DND-41 (cell line): ENCODE data around the gene IL17REL.

ENCODE experiments used
- ATAC-seq: fragments of 200-7000 bp; cut with Tn5 transposase; 3 replicates; pipeline ENCODE4 v1.9.1; 2021; ENCODE audit warnings: low read depth; ENCODE audit not compliant: insufficient read depth
- DNase-seq: peaks from one replicate; pipeline ENCODE4 v3.0.0-alpha.2; 2020
- H2AFZ ChIP-seq: 2 replicates; pipeline ENCODE4 v1.6.0; 2012; ENCODE audit warnings: low read depth, low read length
- H3K27ac ChIP-seq: 2 replicates; pipeline ENCODE4 v1.5.1; 2012; ENCODE audit warnings: low read length, inconsistent platforms
- H3K27me3 ChIP-seq: fragments of 200-600 bp; sonication (generic); 2 replicates; pipeline ENCODE4 v1.6.0; 2012; ENCODE audit warnings: low read length, mild to moderate bottlenecking, inconsistent platforms; ENCODE audit not compliant: insufficient read depth, poor library complexity
- H3K36me3 ChIP-seq: 2 replicates; pipeline ENCODE4 v1.5.1; 2012; ENCODE audit warnings: low read length, inconsistent platforms; ENCODE audit not compliant: insufficient read depth
- H3K4me1 ChIP-seq: 2 replicates; pipeline ENCODE4 v1.5.1; 2012; ENCODE audit warnings: mild to moderate bottlenecking, low read length; ENCODE audit not compliant: insufficient read depth
- H3K4me2 ChIP-seq: 2 replicates; pipeline ENCODE4 v1.6.0; 2012; ENCODE audit warnings: mild to moderate bottlenecking, moderate library complexity, low read length, inconsistent platforms; ENCODE audit not compliant: insufficient read depth
- H3K4me3 ChIP-seq, 2 experiments: fragments of 200-600 bp in 1 of 2; shearing (Covaris generic) in 1 of 2; 2 replicates each; pipeline ENCODE4 v1.5.1; 2012 to 2016; ENCODE audit warnings: inconsistent platforms in 2 of 2, low read length in 2 of 2, mild to moderate bottlenecking in 2 of 2, low read depth in 1 of 2, moderate library complexity in 1 of 2
- H3K79me2 ChIP-seq: 2 replicates; pipeline ENCODE4 v1.6.0; 2012; ENCODE audit warnings: low read length, inconsistent platforms; ENCODE audit not compliant: insufficient read depth
- H3K9ac ChIP-seq: 2 replicates; pipeline ENCODE4 v1.6.0; 2012; ENCODE audit warnings: low read depth, mild to moderate bottlenecking, inconsistent platforms, low read length, moderate library complexity
- H3K9me3 ChIP-seq: 2 replicates; pipeline ENCODE4 v1.5.1; 2012; ENCODE audit warnings: low read length, moderate library complexity, mild to moderate bottlenecking, inconsistent platforms; ENCODE audit not compliant: insufficient read depth, severe bottlenecking
- H4K20me1 ChIP-seq: 2 replicates; pipeline ENCODE4 v1.6.0; 2012; ENCODE audit warnings: low read length; ENCODE audit not compliant: insufficient read depth
- CTCF ChIP-seq: IDR thresholded peaks from 2 replicates; pipeline ENCODE4 v1.5.1; 2012; ENCODE audit warnings: borderline replicate concordance, low read length, moderate library complexity, mild to moderate bottlenecking; ENCODE audit not compliant: poor library complexity, severe bottlenecking; ENCODE audit errors: extremely low read depth
- EZH2 ChIP-seq: IDR thresholded peaks from 3 replicates; pipeline ENCODE4 v1.6.1; 2012; ENCODE audit warnings: borderline replicate concordance, low read depth, mild to moderate bottlenecking, moderate library complexity, low read length, inconsistent platforms; ENCODE audit not compliant: severe bottlenecking

Gene IL17REL

GRCh38 chr22:50060441-50061140, 48.0 kb upstream of the IL17REL start:
- H3K9ac ChIP-seq: no peak overlapping the region

DNA sequence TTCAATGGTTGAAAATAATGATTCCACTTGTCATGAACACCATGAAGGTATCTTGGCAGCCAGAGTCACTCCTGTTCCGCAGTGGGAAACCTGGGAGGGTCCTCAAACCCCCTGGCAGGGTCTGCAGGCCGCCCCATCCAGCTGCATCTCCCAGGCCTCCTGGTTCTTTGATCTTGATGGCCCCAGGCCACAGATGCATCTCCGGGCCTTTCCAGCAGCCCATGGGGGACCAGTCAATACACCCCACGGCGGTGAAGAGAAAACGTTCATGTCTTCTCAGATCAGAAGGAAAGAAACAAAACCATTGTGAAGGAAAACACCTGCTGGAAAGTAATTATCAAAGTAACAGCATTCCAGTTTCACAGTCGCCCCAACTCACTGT, 47.3 kb upstream of the IL17REL start:
- no peak overlapping the region for H3K9ac ChIP-seq
- H2AFZ ChIP-seq: no peak overlapping the region
- no peak for TF ChIP-seq EZH2
- no peak for TF ChIP-seq CTCF
- ATAC-seq (no peak), DNase-seq (no peak)
- no peaks in the 10 kb centered on the region; the same call in 1 of the 2 replicates for H4K20me1 ChIP-seq
- no peaks in the 10 kb centered on the region for H3K4me1 ChIP-seq
- no peaks in the 10 kb centered on the region for H3K79me2 ChIP-seq
- no peak overlapping the region for H3K4me3 ChIP-seq
- H3K36me3 ChIP-seq: no peaks in the 10 kb centered on the region
- no peak overlapping the region for H3K27ac ChIP-seq
- no peaks in the 10 kb centered on the region for H3K27me3 ChIP-seq
- no peaks in the 10 kb centered on the region for H3K9me3 ChIP-seq
- no peak overlapping the region for H3K4me2 ChIP-seq

More at GRCh38 chr22:50060441-50061140, 48.0 kb upstream of the IL17REL start:
- ATAC-seq: no peak
- no peak for TF ChIP-seq EZH2
- no peaks in the 10 kb centered on the region for H3K4me1 ChIP-seq
- H2AFZ ChIP-seq: no peak overlapping the region
- no peak for DNase-seq
- no peaks in the 10 kb centered on the region for H3K36me3 ChIP-seq
- no peaks in the 10 kb centered on the region for H3K9me3 ChIP-seq
- no peaks in the 10 kb centered on the region; the same call in 1 of the 2 replicates for H4K20me1 ChIP-seq
- H3K27me3 ChIP-seq: no peaks in the 10 kb centered on the region
- H3K4me3 ChIP-seq: no peak overlapping the region
- H3K79me2 ChIP-seq: no peaks in the 10 kb centered on the region
- no peak overlapping the region for H3K4me2 ChIP-seq
- no peak overlapping the region for H3K27ac ChIP-seq

- H2AFZ ChIP-seq: no peak overlapping the region
These were observed 46.6 kb upstream of the IL17REL start for GRCh38 chr22:50058906-50059880.

More at GRCh38 chr22:50058906-50059880, 46.6 kb upstream of the IL17REL start:
- Histone ChIP-seq H3K27ac (no peak overlapping the region), H3K4me3 (no peak overlapping the region), H3K9me3 (no peaks in the 10 kb centered on the region), H3K4me1 (no peaks in the 10 kb centered on the region), H4K20me1 (no peaks in the 10 kb centered on the region; the same call in 1 of the 2 replicates), H3K27me3 (no peaks in the 10 kb centered on the region), H3K9ac (no peak overlapping the region), H3K4me2 (no peak overlapping the region), H3K79me2 (no peaks in the 10 kb centered on the region), H3K36me3 (no peaks in the 10 kb centered on the region)
- TF ChIP-seq CTCF: no peak
- DNase-seq (no peak), ATAC-seq (no peak)
